Thymus (tissue), 11 donors: Measurements from ENCODE around the gene RNF114. TPM values are rescaled to one million over a fixed set of nuclear protein-coding genes. Genes with fewer than 3 reads are reported as not detected.
"Not testable (repeated sequence)": the region's sequence is repeated elsewhere in the genome, so short reads cannot be mapped to it uniquely, and the experiment has no call there.

Source experiments
- DNase-seq, 9 donors: peaks; one replicate each; pipeline ENCODE4 v3.0.0-alpha.2; 2013; ENCODE audit warnings: low spot score in 9 of 9, low read depth in 6 of 9, missing footprints in 1 of 9
- H3K27ac ChIP-seq, 2 donors: one replicate each; pipeline ENCODE4 v1.5.1; 2013; ENCODE audit warnings: control low read depth in 1 of 2, low read depth in 1 of 2, low read length in 1 of 2, mild to moderate bottlenecking in 1 of 2, moderate library complexity in 1 of 2
- H3K27me3 ChIP-seq, 2 donors: one replicate each; pipeline ENCODE4 v1.5.1; 2013; ENCODE audit warnings: low read length in 1 of 2; ENCODE audit not compliant: control insufficient read depth in 2 of 2, insufficient read depth in 1 of 2
- H3K36me3 ChIP-seq, 2 donors: one replicate each; pipeline ENCODE4 v1.5.1; 2013; ENCODE audit warnings: low read length in 1 of 2, mild to moderate bottlenecking in 1 of 2, moderate library complexity in 1 of 2; ENCODE audit not compliant: control insufficient read depth in 2 of 2, insufficient read depth in 2 of 2
- H3K4me1 ChIP-seq, 2 donors: one replicate each; pipeline ENCODE4 v1.5.1; 2013; ENCODE audit warnings: low read length in 2 of 2; ENCODE audit not compliant: control insufficient read depth in 2 of 2, insufficient read depth in 2 of 2
- H3K4me3 ChIP-seq, 2 donors: one replicate each; pipeline ENCODE4 v1.5.1; 2013; ENCODE audit warnings: low read length in 2 of 2, control low read depth in 1 of 2, mild to moderate bottlenecking in 1 of 2
- H3K9me3 ChIP-seq, 2 donors: one replicate each; pipeline ENCODE4 v1.5.1; 2013; ENCODE audit warnings: low read length in 1 of 2, mild to moderate bottlenecking in 1 of 2; ENCODE audit not compliant: control insufficient read depth in 2 of 2, insufficient read depth in 1 of 2
- WGBS: extraction: QIAGEN DNeasy Blood & Tissue Kit; methylation state at CpG from one replicate; pipeline ENCODE4 v1.1.7; 2013; 5-methylcytosine and 5-hydroxymethylcytosine counted together
- polyA plus RNA-seq: library from polyadenylated mRNA; stranded (reverse); fragments of 200-250 nt; gene quantifications from one replicate; pipeline ENCODE4 v1.2.3, GENCODE V29; 2013
- total RNA-seq: library from RNA; stranded (reverse); fragments of 120-200 nt; gene quantifications from one replicate; pipeline ENCODE4 v1.2.4, GENCODE V29; 2013
- donor health status: healthy.

The RNF114 gene
- total and polyA plus RNA-seq, 2 donors, result 40.8 to 60.8 TPM

DNA sequence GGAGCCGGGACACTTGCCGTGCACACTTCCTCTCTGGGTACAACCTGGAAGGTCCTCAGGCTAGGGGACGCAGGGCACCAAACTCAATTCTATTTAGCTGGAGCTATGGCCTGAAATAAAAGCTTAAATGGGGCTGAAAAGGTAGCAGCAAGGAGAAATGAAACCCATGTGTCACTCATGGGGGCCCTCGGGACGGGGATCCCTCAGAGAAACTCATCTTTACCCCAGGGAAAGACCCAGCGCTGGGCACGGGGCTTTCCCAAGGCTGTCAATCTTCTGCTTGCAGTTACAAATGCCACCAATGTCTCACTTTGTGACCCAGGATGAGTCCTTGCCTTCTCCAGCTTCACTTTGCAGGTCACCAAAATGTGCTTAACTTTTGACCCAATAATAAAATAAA, 63.1 kb downstream of the RNF114 start:
- Histone ChIP-seq H3K4me3 (no peak overlapping the region), H3K9me3 (no peaks in the 10 kb centered on the region), H3K27ac (no peak overlapping the region), H3K27me3 (no peaks in the 10 kb centered on the region), H3K4me1 (peaks cover 0 to 3% of the 10 kb centered on the region in 2 donors), H3K36me3 (no peaks in the 10 kb centered on the region)
- no peak for DNase-seq
- 83% methylated on average over 7 of the region's 7 CpGs for WGBS

DNA sequence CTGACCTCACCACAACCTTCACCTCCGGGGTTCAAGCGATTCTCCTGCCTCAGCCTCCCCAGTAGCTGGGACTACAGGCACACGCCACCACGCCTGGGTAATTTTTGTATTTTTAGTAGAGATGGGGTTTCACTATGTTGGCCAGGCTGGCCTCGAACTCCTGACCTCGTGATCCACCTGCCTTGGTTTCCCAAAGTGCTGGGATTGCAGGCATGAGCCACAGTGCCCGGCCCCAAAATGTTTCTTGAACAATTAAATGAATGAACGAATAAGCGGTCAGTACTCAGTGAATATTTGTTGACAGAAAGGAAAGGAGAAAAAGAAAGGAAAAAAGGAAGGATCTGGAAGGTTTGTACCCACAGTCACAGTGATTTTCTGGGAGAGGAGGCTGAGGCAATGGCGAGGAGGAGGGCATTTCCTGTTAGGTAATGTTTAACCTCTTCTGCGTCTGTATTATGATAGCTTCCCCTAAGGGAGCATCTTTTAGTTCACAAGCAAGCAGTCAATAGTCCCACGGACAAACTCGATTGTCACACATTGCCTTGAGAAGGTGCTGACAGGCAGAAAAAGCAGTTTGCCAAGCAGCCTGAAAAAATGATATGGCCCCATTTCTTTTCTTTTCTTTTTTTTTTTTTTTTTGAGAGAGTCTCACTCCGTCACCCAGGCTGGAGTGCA, 64.5 kb downstream of the RNF114 start:
- H3K4me1 ChIP-seq, H3K36me3 ChIP-seq: not testable (repeated sequence)
- 87% methylated on average over 14 of the region's 14 CpGs for WGBS

DNA sequence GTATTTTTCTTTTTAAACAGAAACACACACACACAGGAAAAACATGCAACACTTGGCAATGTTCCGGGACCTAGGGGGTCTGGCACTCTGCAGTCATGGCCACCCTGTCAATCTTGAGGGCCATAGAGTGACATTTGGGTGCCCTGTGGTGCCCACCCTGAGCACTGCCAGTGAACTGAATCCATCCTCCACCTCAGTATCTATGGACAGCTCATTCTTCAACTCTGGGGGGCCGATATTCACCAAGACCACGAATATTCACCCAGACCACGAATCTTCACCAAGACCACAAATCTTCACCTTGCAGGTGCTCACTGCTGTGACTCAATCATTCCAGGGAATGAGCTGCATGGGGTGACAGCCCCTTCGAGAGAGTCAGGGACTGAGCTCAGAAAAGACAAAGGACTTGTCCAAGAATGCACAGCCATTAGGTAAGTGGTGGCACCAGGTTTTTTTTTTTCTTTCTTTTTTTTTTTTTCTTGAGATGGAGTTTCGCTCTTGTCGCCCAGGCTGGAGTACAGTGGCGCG, 65.7 kb downstream of the RNF114 start:
- no peak overlapping the region for H3K4me3 ChIP-seq
- H3K36me3 ChIP-seq, result no peaks in the 10 kb centered on the region
- peaks cover 0 to 19% of the 10 kb centered on the region in 2 donors for H3K4me1 ChIP-seq
- DNase-seq, result no peak
- H3K27me3 ChIP-seq, result no peaks in the 10 kb centered on the region
- H3K27ac ChIP-seq, result no peak overlapping the region
- H3K9me3 ChIP-seq, result no peaks in the 10 kb centered on the region
- WGBS, result 77% methylated on average over 9 of the region's 9 CpGs

More for the DNA sequence above, 64.5 kb downstream of the RNF114 start:
- DNase-seq, H3K4me3 ChIP-seq, H3K9me3 ChIP-seq, H3K27me3 ChIP-seq, H3K27ac ChIP-seq: not testable (repeated sequence)

DNA sequence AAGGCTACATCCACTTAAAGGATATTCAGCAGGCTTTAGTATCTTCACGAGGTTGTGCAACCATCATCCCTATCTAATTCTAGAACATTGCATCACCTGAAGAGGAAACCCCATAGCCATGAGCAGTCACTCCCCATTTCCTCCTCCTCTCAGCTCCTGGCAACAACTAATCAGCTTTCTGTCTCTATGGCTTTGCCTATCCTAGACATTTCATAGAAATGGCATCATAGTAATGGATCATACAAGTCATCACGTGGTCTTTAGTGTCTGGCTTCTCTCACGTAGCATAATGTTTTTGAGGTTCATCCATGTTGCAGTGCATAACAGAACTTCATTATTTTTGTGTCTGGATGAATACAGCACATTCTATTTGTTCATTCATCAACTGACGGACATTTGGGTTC, 67.1 kb downstream of the RNF114 start:
- Histone ChIP-seq H3K9me3 (no peaks in the 10 kb centered on the region), H3K4me3 (no peak overlapping the region), H3K27me3 (no peaks in the 10 kb centered on the region), H3K36me3 (no peaks in the 10 kb centered on the region), H3K27ac (no peak overlapping the region), H3K4me1 (peaks cover 0 to 21% of the 10 kb centered on the region in 2 donors)
- 57% methylated on average over 4 of the region's 4 CpGs for WGBS
- no peak for DNase-seq

Other genes starting within 250 kb of the RNF114 start
- 6.8 TPM for gene B4GALT5, start 222.5 kb upstream of the RNF114 start, total RNA-seq
- gene B4GALT5, start 222.5 kb upstream of the RNF114 start, polyA plus RNA-seq, result 10.9 TPM
- 3.9 TPM for gene SLC9A8, start 123.6 kb upstream of the RNF114 start, total RNA-seq
- gene SLC9A8, start 123.6 kb upstream of the RNF114 start, polyA plus RNA-seq, result 14.1 TPM
- 1.7 TPM for gene SPATA2, start 20.9 kb upstream of the RNF114 start, total RNA-seq
- 3.3 TPM for gene SPATA2, start 20.9 kb upstream of the RNF114 start, polyA plus RNA-seq
- 0.33 TPM for gene SNAI1, start 46.6 kb downstream of the RNF114 start, total RNA-seq
- 5.5 TPM for gene SNAI1, start 46.6 kb downstream of the RNF114 start, polyA plus RNA-seq
- gene UBE2V1, start 176.8 kb downstream of the RNF114 start, total RNA-seq, result 33.8 TPM
- 81.3 TPM for gene UBE2V1, start 176.8 kb downstream of the RNF114 start, polyA plus RNA-seq
- gene PEDS1, start 217.3 kb downstream of the RNF114 start, total RNA-seq, result 18.2 TPM
- 26.5 TPM for gene PEDS1, start 217.3 kb downstream of the RNF114 start, polyA plus RNA-seq